Measurements from ENCODE around the gene ZNF221. TPM values are rescaled to one million over a fixed set of nuclear protein-coding genes. Genes with fewer than 3 reads are reported as not detected.
A peak's percentile ranks its signal among the peaks of the same experiment; 100 is the strongest.

Gene ZNF221
- total and polyA plus RNA-seq, 10 of the 15 experiments (the other 5 are each of a cell fraction or from before 2014, with no cell fraction given): 0.15 to 1.7 (median 0.45) TPM; not detected in 1

DNA sequence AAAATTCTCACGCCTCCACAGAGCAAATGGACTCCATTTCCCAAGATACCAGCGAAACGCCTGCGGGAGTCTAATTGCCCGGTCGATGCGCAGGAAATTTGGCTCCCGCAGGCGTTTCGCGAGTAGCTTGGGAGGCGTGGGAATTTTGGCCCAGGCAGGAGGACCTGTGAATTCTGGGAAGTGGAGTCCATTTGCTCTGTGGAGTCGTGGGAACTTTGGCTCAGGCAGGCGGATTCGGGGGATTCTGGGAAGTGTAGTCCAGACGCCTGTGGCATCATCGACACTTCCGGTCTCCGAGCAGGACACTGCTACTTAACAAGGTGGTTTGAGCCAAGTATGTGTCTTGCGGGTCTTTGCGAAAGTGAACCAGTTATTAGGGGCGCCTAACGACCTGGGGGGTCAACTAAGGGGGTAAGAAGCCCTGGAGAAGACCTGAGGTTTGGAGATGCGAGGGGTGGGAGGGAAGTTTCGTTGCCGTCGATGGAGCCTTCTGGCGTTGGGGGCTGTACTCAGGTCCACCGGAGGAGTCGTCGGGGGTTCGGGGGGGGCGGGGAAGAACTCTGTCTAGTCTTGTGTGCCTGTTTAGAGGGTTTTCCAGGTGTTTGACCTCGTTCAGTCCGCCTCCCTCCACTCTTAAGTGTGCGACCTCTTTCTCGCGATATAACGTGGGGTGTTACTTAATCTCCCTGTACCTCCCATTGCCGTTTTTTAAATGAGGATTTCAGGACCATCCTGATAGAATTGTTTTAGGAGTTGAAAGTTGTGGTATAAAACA, 33.1 kb downstream of the ZNF221 start, which contains the start of gene ZNF155 (continued):
- TF ChIP-seq, protein P1, sequence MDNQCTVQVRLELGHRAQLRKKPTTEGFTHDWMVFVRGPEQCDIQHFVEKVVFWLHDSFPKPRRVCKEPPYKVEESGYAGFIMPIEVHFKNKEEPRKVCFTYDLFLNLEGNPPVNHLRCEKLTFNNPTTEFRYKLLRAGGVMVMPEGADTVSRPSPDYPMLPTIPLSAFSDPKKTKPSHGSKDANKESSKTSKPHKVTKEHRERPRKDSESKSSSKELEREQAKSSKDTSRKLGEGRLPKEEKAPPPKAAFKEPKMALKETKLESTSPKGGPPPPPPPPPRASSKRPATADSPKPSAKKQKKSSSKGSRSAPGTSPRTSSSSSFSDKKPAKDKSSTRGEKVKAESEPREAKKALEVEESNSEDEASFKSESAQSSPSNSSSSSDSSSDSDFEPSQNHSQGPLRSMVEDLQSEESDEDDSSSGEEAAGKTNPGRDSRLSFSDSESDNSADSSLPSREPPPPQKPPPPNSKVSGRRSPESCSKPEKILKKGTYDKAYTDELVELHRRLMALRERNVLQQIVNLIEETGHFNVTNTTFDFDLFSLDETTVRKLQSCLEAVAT (IDR thresholded peaks at IDR 0.05): peak; percentile 21; the same call in 1 of the 2 replicates
- TF ChIP-seq POLR2AphosphoS5 (IDR thresholded peaks at IDR 0.05; ENCODE audit: low read length): peak; percentile 73
- TF ChIP-seq, protein P2, sequence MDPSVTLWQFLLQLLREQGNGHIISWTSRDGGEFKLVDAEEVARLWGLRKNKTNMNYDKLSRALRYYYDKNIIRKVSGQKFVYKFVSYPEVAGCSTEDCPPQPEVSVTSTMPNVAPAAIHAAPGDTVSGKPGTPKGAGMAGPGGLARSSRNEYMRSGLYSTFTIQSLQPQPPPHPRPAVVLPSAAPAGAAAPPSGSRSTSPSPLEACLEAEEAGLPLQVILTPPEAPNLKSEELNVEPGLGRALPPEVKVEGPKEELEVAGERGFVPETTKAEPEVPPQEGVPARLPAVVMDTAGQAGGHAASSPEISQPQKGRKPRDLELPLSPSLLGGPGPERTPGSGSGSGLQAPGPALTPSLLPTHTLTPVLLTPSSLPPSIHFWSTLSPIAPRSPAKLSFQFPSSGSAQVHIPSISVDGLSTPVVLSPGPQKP (IDR thresholded peaks at IDR 0.05; ENCODE audit: low read depth, low read length): peak; percentile 90
- peak; percentile 65 for TF ChIP-seq TAF1 (IDR thresholded peaks at IDR 0.05; ENCODE audit: borderline replicate concordance, low read depth, low read length)
- peak; percentile 83; the same call in 1 of the 2 replicates for TF ChIP-seq CHD2 (IDR thresholded peaks at IDR 0.05; ENCODE audit: borderline replicate concordance, low read depth, low read length)
- TF ChIP-seq EP300 (IDR thresholded peaks at IDR 0.05; ENCODE audit: borderline replicate concordance in 1 of 2, control insufficient read depth in 1 of 2, low read depth in 2 of 2, low read length in 2 of 2): no peak
- TF ChIP-seq IKZF1 (conservative IDR thresholded peaks at IDR 0.05): peak; percentile 97
- TF ChIP-seq MEF2A (IDR thresholded peaks at IDR 0.05; ENCODE audit: insufficient read depth, low read depth, low read length): no peak
- 0 out of 2 replicates have a peak, but pooled peaks have one; percentile 3 for TF ChIP-seq BCL11A (IDR thresholded peaks at IDR 0.05; ENCODE audit: low read depth, low read length)
- TF ChIP-seq NBN (IDR thresholded peaks at IDR 0.05): peak; percentile 26; the same call in 1 of the 2 replicates
- 0 out of 2 replicates have a peak, but pooled peaks have one; percentile 81 for TF ChIP-seq ZNF207 (IDR thresholded peaks at IDR 0.05; ENCODE audit: borderline replicate concordance)
- TF ChIP-seq HDAC6 (IDR thresholded peaks at IDR 0.05; ENCODE audit: unreplicated experiment): no peak
- TF ChIP-seq GATAD2B (conservative IDR thresholded peaks at IDR 0.05; ENCODE audit: low read depth): peak; percentile 87
- TF ChIP-seq RB1 (IDR thresholded peaks at IDR 0.05; ENCODE audit: borderline replicate concordance): no peak
- TF ChIP-seq WRNIP1 (IDR thresholded peaks at IDR 0.05; ENCODE audit: borderline replicate concordance, low read depth, low read length): no peak
- TF ChIP-seq, protein P3, sequence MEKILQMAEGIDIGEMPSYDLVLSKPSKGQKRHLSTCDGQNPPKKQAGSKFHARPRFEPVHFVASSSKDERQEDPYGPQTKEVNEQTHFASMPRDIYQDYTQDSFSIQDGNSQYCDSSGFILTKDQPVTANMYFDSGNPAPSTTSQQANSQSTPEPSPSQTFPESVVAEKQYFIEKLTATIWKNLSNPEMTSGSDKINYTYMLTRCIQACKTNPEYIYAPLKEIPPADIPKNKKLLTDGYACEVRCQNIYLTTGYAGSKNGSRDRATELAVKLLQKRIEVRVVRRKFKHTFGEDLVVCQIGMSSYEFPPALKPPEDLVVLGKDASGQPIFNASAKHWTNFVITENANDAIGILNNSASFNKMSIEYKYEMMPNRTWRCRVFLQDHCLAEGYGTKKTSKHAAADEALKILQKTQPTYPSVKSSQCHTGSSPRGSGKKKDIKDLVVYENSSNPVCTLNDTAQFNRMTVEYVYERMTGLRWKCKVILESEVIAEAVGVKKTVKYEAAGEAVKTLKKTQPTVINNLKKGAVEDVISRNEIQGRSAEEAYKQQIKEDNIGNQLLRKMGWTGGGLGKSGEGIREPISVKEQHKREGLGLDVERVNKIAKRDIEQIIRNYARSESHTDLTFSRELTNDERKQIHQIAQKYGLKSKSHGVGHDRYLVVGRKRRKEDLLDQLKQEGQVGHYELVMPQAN (conservative IDR thresholded peaks at IDR 0.05): no peak
- TF ChIP-seq, protein P4, sequence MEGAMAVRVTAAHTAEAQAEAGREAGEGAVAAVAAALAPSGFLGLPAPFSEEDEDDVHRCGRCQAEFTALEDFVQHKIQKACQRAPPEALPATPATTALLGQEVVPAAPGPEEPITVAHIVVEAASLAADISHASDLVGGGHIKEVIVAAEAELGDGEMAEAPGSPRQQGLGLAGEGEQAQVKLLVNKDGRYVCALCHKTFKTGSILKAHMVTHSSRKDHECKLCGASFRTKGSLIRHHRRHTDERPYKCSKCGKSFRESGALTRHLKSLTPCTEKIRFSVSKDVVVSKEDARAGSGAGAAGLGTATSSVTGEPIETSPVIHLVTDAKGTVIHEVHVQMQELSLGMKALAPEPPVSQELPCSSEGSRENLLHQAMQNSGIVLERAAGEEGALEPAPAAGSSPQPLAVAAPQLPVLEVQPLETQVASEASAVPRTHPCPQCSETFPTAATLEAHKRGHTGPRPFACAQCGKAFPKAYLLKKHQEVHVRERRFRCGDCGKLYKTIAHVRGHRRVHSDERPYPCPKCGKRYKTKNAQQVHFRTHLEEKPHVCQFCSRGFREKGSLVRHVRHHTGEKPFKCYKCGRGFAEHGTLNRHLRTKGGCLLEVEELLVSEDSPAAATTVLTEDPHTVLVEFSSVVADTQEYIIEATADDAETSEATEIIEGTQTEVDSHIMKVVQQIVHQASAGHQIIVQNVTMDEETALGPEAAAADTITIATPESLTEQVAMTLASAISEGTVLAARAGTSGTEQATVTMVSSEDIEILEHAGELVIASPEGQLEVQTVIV (IDR thresholded peaks at IDR 0.05; ENCODE audit: borderline replicate concordance, partially characterized antibody): no peak
- no peak for TF ChIP-seq POU2F2 (IDR thresholded peaks at IDR 0.05; ENCODE audit: borderline replicate concordance, low read depth, low read length)
- no peak for TF ChIP-seq MYB (IDR thresholded peaks at IDR 0.05; ENCODE audit: borderline replicate concordance, low read depth, low read length)
- TF ChIP-seq MXI1 (IDR thresholded peaks at IDR 0.05; ENCODE audit: low read depth, low read length): peak; percentile 39

Data from GM12878 (cell line).